GM10248 (cell line): ENCODE data around the gene LRBA.

ENCODE experiments used
- CTCF ChIA-PET: fragments of 300-600 bp; sonication (Branson Sonifier 250); formaldehyde crosslinking; extraction: SDS; loops from one replicate; lab custom pipeline; 2021; ENCODE audit warnings: antibody characterized with exemption; lab: Yijun Ruan, JAX
- POLR2A ChIA-PET: fragments of 350-650 bp; sonication (Branson Sonifier 250); formaldehyde crosslinking; extraction: SDS; loops from one replicate; lab custom pipeline; 2020; ENCODE audit warnings: antibody characterized with exemption; lab: Yijun Ruan, JAX
- DNase-seq: peaks from one replicate; pipeline ENCODE4 v3.0.0; 2012; ENCODE audit errors: extremely low spot score
- CTCF ChIP-seq: IDR thresholded peaks from 2 replicates; pipeline ENCODE4 v1.5.1; 2012; ENCODE audit warnings: mild to moderate bottlenecking, low read depth; ENCODE audit errors: extremely low read depth, missing control alignments, control extremely low read depth

LRBA gene

DNA sequence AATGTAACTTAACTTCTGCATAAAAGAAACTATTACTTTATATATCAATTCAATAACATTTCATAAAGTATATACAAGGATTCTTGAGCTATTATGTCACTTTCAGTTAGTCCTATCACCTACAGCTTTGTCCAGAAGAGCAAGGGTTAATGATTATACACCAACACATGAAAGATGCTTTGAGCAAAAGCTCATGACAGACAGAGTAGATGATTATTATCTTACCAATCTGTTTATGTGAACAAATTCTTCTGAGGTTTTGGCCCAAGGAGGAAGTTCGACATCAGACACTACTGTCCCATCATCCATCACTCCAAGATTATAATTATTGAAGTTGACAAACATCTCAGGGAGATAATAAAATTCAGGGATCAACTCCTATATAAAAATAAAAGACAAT, 599.9 kb downstream of the LRBA start:
- ChIA-PET CTCF (no interaction called here), POLR2A (no interaction called here)
- no peak for DNase-seq
- no peak for TF ChIP-seq CTCF

DNA sequence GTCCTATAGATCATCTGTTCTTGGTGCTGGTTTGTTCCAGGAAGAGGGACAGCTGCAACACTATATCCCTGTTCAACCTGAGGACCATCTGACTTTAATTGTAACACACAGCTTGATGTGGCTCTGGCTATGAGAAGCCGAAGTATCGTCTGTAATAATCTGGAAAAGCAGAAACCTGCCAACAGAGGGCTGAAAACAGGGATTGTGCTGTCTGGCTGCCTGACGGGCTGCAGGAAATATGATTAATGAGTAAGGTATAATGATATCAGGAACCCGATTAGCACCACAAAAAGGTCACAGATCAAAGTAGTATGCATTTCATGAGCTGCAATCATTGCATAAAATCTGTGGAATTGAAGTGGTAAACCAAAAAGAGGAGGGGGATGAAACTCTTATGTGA, 603.6 kb downstream of the LRBA start:
- no peak for DNase-seq
- ChIA-PET CTCF (no interaction called here), POLR2A (no interaction called here)
- no peak for TF ChIP-seq CTCF

- peak; percentile 9 for DNase-seq
- ChIA-PET CTCF (interaction anchor here (1.2 kb wide), 1 partner anchor 11 kb away, joined by 3 read pairs; no protein-coding TSS in a partner anchor), POLR2A (no interaction called here)
- no peak for TF ChIP-seq CTCF
Observed at GRCh38 chr4:150402871-150403272, 612.2 kb downstream of the LRBA start.

GRCh38 chr4:150401083-150401687, 613.9 kb downstream of the LRBA start:
- no peak for TF ChIP-seq CTCF
- CTCF ChIA-PET, result no interaction called here
- no peak for DNase-seq
- POLR2A ChIA-PET, result no interaction called here

DNA sequence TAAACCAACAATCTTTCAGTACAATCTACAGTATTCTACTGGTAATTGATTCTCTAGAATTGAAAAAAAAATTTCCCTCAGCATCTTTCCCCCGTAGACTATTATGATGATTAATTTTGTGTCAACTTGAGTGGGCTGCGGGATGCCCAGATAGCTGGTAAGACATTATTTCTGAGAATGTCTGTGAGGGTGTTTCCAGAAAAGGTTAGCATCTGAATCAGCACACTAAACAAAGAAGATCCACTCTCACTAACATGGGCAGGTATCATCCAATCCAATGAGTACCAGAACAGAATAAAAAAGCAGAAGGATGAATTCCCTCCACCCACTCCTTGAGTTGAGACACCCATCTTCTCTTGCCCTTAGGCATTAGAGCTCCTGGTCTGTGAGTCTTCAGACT, 619.2 kb downstream of the LRBA start:
- POLR2A ChIA-PET, result no interaction called here

GRCh38 chr4:150394046-150394445, 621.0 kb downstream of the LRBA start:
- DNase-seq, result no peak
- POLR2A ChIA-PET, result no interaction called here
- no peak for TF ChIP-seq CTCF
- CTCF ChIA-PET, result no interaction called here

More for the DNA sequence above, 619.2 kb downstream of the LRBA start:
- CTCF ChIA-PET, result interaction anchor here (1.4 to 1.6 kb wide), 2 partner anchors 52 to 65 kb away, joined by 3 to 4 read pairs; no protein-coding TSS in a partner anchor
- DNase-seq, result no peak
- TF ChIP-seq CTCF, result no peak
